Gastroesophageal sphincter (tissue), 4 donors: ENCODE measurements around the gene PER3. TPM values are rescaled to one million over a fixed set of nuclear protein-coding genes. Genes with fewer than 3 reads are reported as not detected.

Source experiments
- ATAC-seq: fragments of 150-250 bp; one replicate; pipeline ENCODE4 v1.9.1; 2016; ENCODE audit warnings: mild to moderate bottlenecking, moderate library complexity
- H3K27ac ChIP-seq, 4 donors: fragments of 200-600 bp; sonication (generic) in 3 of 4; 1 replicate in 3 of 4; 2 replicates in 1 of 4; pipeline ENCODE4 v1.5.1; 2016 to 2019
- H3K27me3 ChIP-seq: fragments of 200-600 bp; sonication (generic); one replicate; pipeline ENCODE4 v1.5.1; 2019
- H3K36me3 ChIP-seq, 2 donors: fragments of 200-600 bp; sonication (generic); one replicate each; pipeline ENCODE4 v1.5.1; 2019; ENCODE audit warnings: control low read depth in 1 of 2
- H3K4me1 ChIP-seq, 3 donors: fragments of 200-600 bp; sonication (generic); 1 replicate in 2 of 3; 2 replicates in 1 of 3; pipeline ENCODE4 v1.5.1; 2016 to 2019; ENCODE audit warnings: control low read depth in 2 of 3
- H3K4me3 ChIP-seq, 2 donors: fragments of 200-600 bp; sonication (generic); one replicate each; pipeline ENCODE4 v1.5.1; 2019; ENCODE audit warnings: mild to moderate bottlenecking in 1 of 2, moderate library complexity in 1 of 2
- H3K9me3 ChIP-seq, 3 donors: fragments of 200-600 bp; sonication (generic); one replicate each; pipeline ENCODE4 v1.5.1; 2017 to 2019; ENCODE audit warnings: control low read depth in 2 of 3
- CTCF ChIP-seq, 4 experiments: fragments of 200-600 bp in 2 of 4; fragments of 450-650 bp in 2 of 4; sonication (generic) in 1 of 4; IDR thresholded peaks; one replicate each; pipeline ENCODE4 v1.5.1; 2017 to 2019; ENCODE audit warnings: antibody characterized with exemption in 4 of 4, mild to moderate bottlenecking in 2 of 4, moderate library complexity in 2 of 4
- EP300 ChIP-seq: sonication (generic); formaldehyde crosslinking; IDR thresholded peaks from one replicate; pipeline ENCODE4 v1.6.1; 2017; ENCODE audit warnings: antibody characterized with exemption, mild to moderate bottlenecking
- POLR2A ChIP-seq, 2 donors: fragments of 450-650 bp; IDR thresholded peaks; one replicate each; pipeline ENCODE4 v1.6.1; 2017; ENCODE audit warnings: antibody characterized with exemption in 2 of 2, mild to moderate bottlenecking in 2 of 2, moderate library complexity in 1 of 2
- POLR2AphosphoS5 ChIP-seq: sonication (generic); formaldehyde crosslinking; IDR thresholded peaks from one replicate; pipeline ENCODE4 v1.6.1; 2017; ENCODE audit warnings: antibody characterized with exemption
- WGBS, 2 donors: methylation state at CpG; one replicate each; pipeline ENCODE4 v1.1.5; 2018; ENCODE audit warnings: low coverage in 1 of 2; 5-methylcytosine and 5-hydroxymethylcytosine counted together
- total RNA-seq, 4 donors: library from RNA; depleted of rRNA; stranded (reverse); fragments of >200 nt; gene quantifications; one replicate each; pipeline ENCODE4 v1.1.0, GENCODE V29; 2016

The PER3 gene
- total RNA-seq, 4 donors from 2014 or later = 26.8 to 73.2 (median 43.4) TPM

- H3K4me3 ChIP-seq = no peak overlapping the region
- H3K4me1 ChIP-seq = peaks cover under 1 to 27% (median 2%) of the 10 kb centered on the region in 3 donors
- H3K27me3 ChIP-seq = no peaks in the 10 kb centered on the region
- H3K9me3 ChIP-seq = no peaks in the 10 kb centered on the region
- no peak for ATAC-seq
- WGBS, 2 donors = 45% methylated on average over 3 of the region's 3 CpGs; no CpG with 5 or more reads in 1 of the 2 donors
- TF ChIP-seq CTCF (IDR thresholded peaks at IDR 0.05) = no peak
- no peak for TF ChIP-seq EP300
- TF ChIP-seq POLR2A (IDR thresholded peaks at IDR 0.05) = no peak
- no peak for TF ChIP-seq POLR2AphosphoS5
- H3K36me3 ChIP-seq = peaks cover 0 to 83% of the 10 kb centered on the region in 2 donors
- H3K27ac ChIP-seq = no peak overlapping the region
These were observed 6.5 kb upstream of the PER3 start for GRCh38 chr1:7777591-7777990.

- TF ChIP-seq EP300 (no peak), CTCF (IDR thresholded peaks at IDR 0.05) (no peak), POLR2A (IDR thresholded peaks at IDR 0.05) (no peak), POLR2AphosphoS5 (no peak)
- no peaks in the 10 kb centered on the region for H3K9me3 ChIP-seq
- H3K36me3 ChIP-seq = peaks cover 0 to 77% of the 10 kb centered on the region in 2 donors
- H3K27ac ChIP-seq = no peak overlapping the region
- peaks cover 0 to 27% (median 4%) of the 10 kb centered on the region in 3 donors for H3K4me1 ChIP-seq
- 92 to 100% methylated on average over 3 to 4 of the region's 4 CpGs for WGBS, 2 donors
- H3K4me3 ChIP-seq = no peak overlapping the region
- no peak for ATAC-seq
- H3K27me3 ChIP-seq = no peaks in the 10 kb centered on the region
These were observed 5.9 kb upstream of the PER3 start for GRCh38 chr1:7778133-7778628.

- no peak for ATAC-seq
- no peak for TF ChIP-seq EP300
- TF ChIP-seq CTCF (IDR thresholded peaks at IDR 0.05) = no peak
- no peak for TF ChIP-seq POLR2AphosphoS5
- no peak for TF ChIP-seq POLR2A (IDR thresholded peaks at IDR 0.05)
- no peak overlapping the region for H3K27ac ChIP-seq
These were observed 3.1 kb upstream of the PER3 start for GRCh38 chr1:7780976-7781375.

GRCh38 chr1:7781501-7781900, 2.6 kb upstream of the PER3 start:
- H3K27ac ChIP-seq = peak overlapping the region in 1 of 4 donors; percentile 98
- ATAC-seq = no peak
- H3K36me3 ChIP-seq = peaks cover 0 to 53% of the 10 kb centered on the region in 2 donors
- H3K27me3 ChIP-seq = no peaks in the 10 kb centered on the region
- no peaks in the 10 kb centered on the region for H3K9me3 ChIP-seq
- WGBS, 2 donors = 81% methylated on average over 3 of the region's 7 CpGs; no CpG with 5 or more reads in 1 of the 2 donors
- no peak overlapping the region for H3K4me3 ChIP-seq
- TF ChIP-seq EP300 = no peak
- H3K4me1 ChIP-seq = peaks cover 6 to 37% (median 15%) of the 10 kb centered on the region in 3 donors

More at GRCh38 chr1:7780976-7781375, 3.1 kb upstream of the PER3 start:
- peaks cover 6 to 31% (median 10%) of the 10 kb centered on the region in 3 donors for H3K4me1 ChIP-seq
- no peaks in the 10 kb centered on the region for H3K27me3 ChIP-seq
- no peak overlapping the region for H3K4me3 ChIP-seq
- WGBS, 2 donors = 81 to 87% methylated on average over 6 to 9 of the region's 9 CpGs
- no peaks in the 10 kb centered on the region for H3K9me3 ChIP-seq
- H3K36me3 ChIP-seq = peaks cover 0 to 54% of the 10 kb centered on the region in 2 donors

GRCh38 chr1:7781923-7782495, 2.1 kb upstream of the PER3 start:
- peak overlapping the region in 3 of 4 donors; percentile 98 to 99 (median 99) for H3K27ac ChIP-seq
- TF ChIP-seq CTCF (IDR thresholded peaks at IDR 0.05) = no peak
- no peak for TF ChIP-seq POLR2AphosphoS5
- no peak for TF ChIP-seq EP300
- TF ChIP-seq POLR2A (IDR thresholded peaks at IDR 0.05) = no peak
- ATAC-seq = no peak

More at GRCh38 chr1:7781923-7782495, 2.1 kb upstream of the PER3 start:
- Histone ChIP-seq H3K36me3 (peaks cover 0 to 52% of the 10 kb centered on the region in 2 donors), H3K27me3 (no peaks in the 10 kb centered on the region), H3K9me3 (no peaks in the 10 kb centered on the region), H3K4me1 (peaks cover 6 to 42% (median 19%) of the 10 kb centered on the region in 3 donors), H3K4me3 (no peak overlapping the region)
- WGBS, 2 donors = 77 to 87% methylated on average over 12 to 13 of the region's 16 CpGs
